Stimulated activated CD4-positive, alpha-beta T cell treated with anti-CD3 and anti-CD28 coated beads, Interleukin-15, amount 100 ng/mL, for 24 hours (primary cell): ENCODE results near the gene GRAP2.

ENCODE experiments used
- DNase-seq: peaks from one replicate; pipeline ENCODE4 v3.0.0-alpha.2; 2020

GRAP2 gene

DNA sequence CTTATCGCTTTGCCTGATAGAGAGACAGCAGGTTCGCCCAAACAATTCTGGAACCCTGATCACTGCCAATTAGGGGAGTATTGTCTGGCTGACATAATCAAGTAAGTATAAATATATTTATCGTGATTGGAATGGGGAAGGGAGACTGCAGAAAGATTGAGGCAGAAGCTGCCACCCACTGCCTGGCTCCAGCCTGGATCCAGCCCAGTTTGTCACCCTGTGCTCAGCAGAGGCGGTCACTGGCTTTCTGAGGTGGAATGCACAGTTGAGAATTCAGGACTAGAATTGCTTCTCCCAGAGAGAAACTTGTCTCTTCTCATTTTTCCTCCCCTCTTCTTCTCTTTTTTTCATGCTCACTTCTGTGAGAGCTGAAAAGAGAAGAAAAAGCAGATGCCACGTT is 25.9 kb downstream of the GRAP2 start:
- no peak for DNase-seq

DNA sequence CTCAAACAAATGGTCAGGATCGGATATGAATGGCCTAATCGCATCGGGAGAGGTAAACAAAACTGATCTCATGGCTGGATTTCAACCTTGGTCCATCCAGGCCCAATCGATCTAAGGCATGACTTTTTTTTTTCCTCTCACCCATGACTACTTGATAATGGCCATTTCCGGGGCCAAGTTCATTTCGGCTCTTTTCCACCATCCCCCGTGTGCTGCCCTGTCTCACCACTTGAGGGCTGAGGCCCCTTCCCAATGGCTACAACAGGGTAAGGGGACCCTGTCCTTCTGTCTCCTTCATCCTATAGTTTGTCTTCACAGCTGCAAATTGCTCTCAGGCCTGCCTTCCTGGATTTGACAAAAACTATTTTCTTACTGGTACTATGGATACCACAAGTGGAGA is 26.7 kb downstream of the GRAP2 start:
- DNase-seq, result peak; percentile 64

DNA sequence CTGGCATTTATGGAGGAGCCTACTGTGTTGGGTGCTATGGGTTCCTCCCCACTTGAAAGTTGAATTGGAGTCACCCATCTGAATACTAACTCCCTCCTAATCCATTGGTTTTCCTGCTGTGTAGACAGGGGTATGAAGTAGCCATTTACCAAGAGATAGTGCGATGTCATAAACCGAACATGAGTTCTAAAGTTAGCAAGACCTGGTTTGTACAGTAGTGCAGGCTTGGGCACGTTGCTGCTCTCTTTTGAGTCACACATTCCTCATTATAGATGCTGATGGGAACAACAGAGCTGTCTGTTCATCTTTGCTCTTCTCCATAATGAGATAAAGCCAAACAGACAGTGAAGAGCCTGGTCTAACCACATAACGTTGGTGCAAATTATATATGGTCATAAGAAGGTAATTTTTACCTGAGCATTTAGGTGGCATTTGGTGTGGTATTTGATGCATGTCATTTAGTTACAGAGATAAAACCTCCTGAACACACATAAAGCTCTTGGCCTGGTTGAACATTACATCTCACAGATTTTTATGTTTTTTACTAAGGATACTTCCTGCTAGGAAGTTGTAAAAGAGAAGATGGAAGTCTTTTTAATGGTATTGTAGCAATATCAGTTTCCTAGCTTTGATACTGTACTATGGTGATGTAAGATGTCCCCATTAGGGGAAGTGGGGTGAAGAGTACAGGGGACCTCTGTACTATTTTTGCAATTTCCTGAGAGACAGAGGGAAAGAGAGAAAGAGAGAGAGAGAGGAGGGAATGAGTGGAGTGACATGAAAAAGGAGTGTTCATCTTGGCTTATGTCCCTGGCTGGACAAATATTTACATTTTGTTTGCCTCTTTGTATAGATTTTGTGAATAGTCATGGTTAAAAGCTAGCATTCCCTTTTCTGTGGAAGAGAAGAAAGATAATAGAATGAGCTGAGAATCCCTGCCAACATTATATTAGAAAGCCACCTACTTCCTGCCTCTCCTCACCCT is 27.9 kb downstream of the GRAP2 start:
- no peak for DNase-seq

DNA sequence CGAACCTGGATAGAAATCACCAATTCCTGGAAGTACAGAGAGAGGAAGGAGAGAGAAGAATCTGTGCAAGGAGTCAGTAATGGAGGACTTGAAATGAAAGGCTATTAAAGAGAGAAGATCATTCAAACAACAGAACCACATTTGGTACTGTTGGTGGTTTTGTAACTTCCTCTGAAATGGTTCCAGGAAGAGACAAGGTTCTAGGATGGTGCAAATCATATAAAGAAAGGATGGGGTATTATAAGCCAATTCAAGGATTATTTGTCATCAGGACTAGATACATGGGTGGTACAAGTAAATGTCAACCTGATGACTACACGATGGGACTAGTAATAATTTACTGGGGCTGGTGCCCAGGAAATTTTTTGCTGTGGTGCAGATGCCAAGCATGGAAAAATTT is 30.4 kb downstream of the GRAP2 start:
- no peak for DNase-seq

DNA sequence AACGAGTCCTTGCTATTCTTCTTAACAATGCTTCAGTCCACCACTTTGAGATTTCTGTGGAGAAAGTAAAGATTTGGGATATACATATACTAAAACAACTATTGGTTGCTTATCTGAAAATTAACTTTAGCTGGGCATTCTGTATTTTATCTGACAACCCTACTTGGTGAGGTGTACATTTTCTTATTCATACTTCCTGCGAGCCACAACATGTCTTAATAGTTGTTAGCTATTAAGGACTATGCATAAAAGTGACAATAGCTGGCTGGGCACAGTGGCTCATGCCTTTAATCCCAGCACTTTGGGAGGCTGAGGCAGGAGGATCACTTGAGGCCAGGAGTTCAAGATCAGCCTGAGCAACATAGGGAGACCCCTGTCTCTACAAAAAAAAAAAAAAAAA is 31.3 kb downstream of the GRAP2 start:
- no peak for DNase-seq

DNA sequence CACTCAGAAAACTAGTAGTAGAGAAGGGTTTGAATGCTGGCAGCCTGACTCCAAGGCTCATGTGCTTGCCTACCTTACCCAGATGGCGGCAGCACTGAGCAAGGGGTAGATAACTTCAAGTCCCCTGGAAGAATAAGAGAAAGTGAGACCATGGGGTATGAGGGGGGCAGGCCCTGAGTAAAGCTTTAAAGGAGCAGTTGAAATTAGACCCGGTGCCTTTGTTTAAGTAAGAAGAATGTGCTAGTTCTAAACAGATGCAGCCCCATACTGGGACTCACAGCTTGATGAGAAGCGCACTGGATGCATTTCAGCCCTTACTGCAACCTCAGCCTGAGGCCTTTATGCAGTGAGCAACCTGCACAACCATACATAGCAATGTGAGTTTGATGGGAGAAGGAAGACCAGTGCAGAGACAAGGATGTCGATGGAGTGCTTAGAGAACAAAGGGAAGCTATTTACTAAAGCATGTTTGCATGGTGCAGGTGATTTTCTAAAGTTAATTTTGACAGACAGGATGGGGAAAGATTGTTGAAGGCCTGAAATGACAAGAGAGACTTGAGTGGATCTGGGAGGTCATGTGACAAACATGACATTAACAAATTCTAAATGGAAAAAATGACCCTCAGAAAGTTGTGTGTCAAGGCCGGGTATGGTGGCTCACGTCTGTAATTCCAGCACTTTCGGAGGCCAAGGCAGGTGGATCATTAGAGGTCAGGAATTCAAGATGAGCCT is 32.2 kb downstream of the GRAP2 start:
- peak; percentile 76 for DNase-seq

DNA sequence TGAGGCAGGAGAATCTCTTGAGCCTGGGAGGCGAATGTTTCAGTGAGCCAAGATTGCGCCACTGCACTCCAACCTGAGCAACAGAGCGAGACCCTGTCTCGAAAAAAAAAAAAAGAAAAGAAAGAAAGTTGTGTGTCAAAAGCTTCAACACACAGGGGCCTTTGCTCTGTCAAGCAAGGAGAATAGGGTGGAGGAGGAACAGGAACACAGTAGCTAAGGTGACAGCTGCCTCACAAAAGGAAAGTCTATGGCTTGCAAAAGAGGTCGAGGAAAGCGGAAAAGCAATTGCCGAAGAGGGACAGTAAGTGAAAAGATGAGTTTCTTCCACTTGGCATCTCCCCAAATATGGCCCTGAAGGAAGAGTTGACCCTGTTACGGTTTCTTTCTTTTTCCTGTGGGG is 32.9 kb downstream of the GRAP2 start:
- no peak for DNase-seq

DNA sequence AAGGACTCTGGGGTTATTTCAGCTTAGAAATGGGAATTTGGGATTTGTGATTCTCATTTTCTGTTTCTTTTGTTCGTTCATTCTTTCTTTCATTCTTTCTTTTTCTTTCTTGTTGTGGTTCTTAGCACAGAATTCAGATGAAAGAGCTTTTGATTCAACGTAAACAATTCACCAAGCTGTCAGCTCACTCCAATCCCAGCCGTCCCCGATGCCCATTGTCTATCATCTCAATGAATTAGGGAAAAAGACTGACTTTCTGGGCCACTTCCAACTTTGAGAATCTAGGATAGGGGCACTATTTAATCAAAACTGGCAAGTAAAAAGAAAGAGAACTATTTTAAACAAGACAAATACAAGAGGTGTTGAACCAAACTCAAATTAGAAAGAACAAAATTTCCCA is 34.2 kb downstream of the GRAP2 start:
- DNase-seq, result no peak

DNA sequence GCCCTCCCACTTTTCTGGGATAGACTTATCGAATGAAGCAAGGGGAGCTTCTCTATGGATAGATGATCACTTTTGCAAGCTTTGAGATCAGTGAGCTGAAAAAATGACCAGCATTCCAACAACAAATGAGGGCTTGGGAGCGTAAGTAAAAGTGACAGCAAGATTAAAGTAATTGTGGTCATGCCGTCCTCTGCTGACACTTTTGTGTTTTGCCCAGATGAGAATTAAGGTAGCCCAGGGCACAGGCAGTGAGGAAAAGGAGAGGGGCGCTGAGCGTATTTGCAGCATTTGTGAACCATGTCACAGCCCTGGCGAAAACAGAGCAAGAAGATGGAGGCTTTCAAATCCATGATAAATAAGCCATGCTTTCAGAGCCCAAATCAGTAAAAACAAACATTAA is 34.7 kb downstream of the GRAP2 start:
- DNase-seq, result no peak

DNA sequence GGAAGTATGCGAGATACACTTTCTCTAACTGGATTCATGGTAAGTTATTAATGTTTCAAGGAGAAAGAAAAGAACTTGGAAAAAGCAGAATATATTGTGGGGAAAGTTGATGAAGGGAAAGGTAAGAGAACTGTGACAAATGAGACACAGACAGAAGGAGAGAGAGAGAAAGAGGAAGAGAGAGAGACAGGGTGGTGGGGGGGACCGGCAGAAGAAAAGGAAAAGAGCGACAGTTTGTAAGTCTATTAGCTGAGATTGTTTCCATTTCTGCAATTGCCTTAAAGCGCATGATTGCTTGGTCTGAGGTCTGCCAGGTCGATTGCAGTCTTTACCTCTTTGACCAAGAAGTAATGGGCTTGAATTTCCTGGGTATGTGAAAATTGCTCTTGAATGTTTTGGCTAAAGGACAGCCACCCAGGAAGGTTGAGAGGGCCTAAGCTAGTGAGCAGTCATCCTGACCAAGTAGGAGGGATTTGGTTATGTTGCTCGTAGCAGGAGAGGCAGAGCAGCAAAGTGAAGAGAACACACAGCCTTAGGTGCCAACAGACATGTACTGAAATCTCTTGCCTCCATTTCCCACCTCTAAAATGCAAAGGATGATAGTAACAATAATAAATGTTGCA is 35.8 kb downstream of the GRAP2 start:
- no peak for DNase-seq

DNA sequence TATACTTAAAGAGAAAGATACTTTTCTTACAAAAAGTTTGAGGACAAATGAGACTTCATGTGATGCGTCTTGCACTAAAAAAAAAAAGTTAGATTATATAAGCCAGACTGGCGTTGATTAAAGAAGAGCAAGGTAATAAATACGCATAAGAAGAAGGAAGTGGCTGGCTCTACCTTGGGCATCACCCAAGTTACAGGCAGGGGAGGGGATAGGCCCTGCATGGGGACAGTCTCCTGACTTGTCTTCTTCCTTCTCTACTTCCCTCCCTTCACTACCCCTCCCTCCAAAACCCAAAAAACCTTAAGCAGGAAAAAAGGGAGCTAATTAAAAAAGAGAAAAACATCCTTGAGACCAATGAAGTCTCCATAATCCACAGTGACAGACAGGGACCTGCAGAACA is 37.0 kb downstream of the GRAP2 start:
- no peak for DNase-seq

DNA sequence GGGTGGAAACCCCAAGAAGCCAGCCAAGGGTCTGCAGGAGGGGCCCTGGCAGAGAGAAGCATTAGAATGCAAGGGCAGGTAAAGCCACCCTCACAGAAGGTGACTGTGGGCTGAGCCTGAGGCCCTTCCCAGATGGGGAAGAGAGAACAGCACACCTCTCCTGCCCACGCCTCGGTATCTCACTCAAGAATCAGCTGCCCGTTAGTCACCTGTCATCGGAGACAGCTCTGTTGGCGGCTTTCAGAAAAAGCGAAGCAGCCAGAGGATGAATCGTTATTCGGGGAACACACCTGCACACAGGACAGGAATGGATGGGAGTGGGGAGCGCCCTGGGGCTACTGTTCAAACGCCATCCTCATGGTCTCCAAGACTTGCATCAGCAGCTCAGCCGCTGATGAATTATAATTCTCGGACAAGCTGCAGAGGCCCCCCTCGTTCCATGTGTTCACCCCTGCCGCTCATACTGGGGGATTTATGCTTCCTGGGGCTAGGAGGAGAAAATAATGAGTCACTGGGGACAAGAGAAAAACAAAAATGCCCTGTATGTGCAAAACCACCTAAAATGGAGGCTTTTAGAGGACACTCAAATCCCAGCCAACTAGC is 37.7 kb downstream of the GRAP2 start:
- peak; percentile 76 for DNase-seq

DNA sequence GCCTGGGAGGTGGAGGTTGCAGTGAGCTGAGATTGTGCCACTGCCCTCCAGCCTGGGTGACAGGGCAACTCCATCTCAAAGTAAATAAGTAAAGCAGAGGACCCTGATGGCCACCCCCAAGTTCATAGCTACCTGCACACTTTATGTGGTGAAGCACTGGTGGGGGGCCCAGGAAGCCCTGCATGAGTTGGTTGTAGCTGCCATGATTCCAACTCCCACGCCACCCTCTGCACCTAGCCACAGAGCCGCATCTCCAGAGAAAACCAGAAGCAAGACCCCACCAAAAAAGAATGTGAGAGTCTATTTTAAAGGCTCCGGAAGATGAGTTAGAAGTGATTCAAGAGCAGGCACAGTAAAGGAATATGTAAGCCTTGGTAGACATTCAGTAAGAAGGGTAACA is 38.9 kb downstream of the GRAP2 start:
- no peak for DNase-seq

DNA sequence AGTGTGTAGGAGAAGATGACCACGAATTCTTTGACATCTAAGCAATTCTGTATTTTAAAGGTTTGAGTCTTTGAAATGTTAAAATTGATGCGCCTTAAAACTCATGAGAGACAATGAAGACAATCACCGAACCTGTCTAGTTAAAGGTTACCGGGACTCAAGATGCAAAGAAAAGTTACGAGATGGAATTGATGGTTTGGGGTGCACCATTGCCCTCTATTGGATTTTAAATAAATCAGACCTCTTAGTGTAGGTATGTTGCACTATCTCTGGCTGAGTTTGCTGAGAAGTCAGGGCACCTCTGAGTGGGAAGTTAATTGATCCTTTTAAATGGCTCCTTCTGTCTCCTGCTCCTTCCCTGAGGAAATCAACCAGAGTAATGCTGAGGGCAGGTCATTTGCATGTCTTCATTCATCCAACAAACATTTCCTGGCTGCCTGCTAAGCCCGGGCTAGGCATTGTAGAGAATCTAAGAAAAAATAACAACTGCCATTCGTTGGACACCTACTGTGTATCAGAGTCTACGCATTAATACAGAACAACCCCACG is 39.9 kb downstream of the GRAP2 start:
- DNase-seq, result no peak

DNA sequence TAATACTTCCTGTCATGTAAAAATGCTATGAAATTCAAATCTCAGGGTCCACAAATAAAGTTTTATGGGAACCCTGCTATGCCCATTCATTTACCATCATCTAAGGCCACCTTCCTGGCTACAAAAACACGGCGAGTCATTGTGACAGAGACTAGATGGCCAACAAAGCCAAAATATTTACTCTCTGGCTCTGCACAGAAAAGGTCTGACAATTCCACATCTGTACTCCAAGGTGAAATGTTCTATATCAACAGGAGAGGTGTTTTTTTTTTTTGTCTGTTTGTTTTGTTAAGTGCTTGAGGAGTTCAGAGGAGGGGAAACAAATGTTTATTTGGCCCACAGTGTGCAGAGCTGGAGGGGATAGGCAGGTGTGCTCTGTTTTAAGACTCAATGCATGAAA is 40.7 kb downstream of the GRAP2 start:
- no peak for DNase-seq

DNA sequence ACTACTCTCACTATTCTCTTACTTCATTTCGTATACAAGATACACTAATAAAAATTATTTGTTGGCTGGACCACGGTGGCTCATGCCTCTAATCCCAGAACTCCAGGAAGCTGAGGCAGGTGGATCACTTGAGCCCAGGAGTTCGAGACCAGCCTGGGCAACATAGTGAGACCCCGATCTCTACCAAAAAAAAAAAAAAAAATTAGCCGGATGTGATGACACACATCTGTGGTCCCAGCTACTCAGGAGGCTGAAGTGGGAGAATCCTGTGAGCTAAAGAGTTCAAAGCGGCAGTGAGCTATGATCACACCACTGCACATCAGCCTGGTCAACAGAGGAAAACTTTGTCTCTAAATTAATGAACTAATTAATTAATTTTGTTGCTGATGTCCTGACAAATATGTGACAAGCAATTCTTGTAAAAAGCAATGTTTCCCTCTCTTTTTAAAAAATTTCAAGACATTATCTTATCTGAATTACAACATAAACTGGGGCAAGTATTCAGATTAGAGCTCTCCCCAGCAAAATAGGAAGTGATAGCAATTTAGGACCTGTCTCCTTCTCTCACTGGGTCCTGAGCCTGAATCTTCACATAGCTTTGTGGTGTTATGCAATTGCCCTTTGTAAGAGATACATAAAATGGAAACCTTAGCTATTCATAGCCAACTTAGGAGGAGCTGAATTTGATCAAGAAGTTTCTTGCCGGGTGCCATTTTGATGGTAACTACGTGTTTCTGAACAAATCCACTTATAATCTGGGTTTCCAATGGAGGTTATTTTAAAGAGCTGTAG is 41.8 kb downstream of the GRAP2 start:
- DNase-seq, result no peak

DNA sequence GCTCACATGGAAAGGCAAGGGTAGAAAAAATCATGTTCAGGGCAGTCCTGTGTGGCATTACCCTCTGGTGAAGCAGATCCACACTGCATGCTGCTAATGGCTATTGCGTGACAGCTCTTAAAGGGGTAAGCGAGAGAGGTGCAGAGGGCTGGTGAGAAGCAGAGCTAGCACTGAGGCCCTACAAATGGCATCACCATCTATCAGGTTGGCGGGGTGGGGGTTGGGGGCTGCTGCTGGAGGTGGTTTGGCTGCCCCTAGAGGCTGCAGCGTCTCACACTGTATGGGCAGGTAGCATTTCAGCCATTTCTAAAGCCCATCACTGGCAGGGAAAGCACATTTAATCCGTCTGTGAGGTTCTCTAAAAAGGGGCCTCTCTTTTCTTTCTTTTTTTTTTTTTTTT is 42.5 kb downstream of the GRAP2 start:
- DNase-seq, result peak; percentile 67

DNA sequence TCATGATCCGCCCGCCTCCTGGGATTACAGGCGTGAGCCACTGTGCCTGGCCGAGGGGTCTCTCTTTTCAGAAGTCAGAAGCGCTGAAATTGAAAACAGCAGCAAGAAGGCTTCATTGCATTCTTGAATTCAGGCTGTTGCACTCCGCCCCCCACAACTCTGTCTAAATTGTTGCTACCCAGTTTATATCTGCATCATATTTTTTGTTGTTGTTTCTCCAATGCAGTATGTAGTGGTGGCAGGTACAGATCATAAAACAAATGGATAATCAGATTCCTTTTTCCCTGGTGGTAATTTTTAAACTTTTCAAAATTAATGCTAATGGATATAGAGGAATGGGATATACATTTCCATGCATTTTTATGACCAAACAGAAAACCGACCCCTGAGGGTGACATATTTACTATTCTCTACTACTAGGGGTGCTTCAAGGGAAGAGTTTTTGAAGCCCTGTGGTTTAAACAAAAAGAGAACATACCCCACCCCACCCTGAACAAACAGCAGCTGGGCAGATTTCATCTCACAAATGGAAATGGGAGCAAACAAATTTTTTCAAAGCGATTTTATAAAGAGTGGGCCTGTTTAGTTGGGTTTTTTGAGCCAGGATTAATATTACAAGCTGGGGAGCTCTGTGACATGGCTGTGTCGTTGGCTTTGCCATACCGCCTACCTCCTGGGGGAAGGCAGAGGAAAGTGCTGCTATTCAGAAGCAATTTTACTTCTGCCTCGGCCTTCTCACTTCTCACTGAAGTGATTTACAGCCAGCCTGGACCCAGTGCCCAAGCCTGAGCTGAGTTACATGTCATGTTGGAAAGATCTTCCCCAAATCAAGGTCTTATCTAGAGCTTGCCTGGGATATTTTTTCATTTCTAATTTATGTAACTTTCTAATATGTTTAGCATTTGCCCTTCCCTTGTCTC is 43.3 kb downstream of the GRAP2 start:
- DNase-seq, result no peak

DNA sequence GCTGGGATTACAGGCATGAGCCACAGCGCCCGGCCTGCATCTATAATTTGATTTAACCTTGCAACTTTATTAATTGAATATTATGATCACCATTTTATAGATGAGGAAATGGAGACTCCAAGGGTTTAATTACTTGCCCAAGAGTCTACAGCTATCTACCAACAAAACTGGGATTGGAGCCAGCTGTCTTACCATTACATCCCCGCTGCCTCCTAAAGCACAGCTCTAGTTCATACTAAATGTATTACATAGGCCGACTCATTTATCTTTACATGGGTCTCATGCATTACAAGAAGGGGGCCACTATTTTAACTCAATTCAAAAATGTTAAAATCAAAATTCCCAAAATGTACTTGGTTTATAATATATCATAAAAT is 45.2 kb downstream of the GRAP2 start:
- no peak for DNase-seq

DNA sequence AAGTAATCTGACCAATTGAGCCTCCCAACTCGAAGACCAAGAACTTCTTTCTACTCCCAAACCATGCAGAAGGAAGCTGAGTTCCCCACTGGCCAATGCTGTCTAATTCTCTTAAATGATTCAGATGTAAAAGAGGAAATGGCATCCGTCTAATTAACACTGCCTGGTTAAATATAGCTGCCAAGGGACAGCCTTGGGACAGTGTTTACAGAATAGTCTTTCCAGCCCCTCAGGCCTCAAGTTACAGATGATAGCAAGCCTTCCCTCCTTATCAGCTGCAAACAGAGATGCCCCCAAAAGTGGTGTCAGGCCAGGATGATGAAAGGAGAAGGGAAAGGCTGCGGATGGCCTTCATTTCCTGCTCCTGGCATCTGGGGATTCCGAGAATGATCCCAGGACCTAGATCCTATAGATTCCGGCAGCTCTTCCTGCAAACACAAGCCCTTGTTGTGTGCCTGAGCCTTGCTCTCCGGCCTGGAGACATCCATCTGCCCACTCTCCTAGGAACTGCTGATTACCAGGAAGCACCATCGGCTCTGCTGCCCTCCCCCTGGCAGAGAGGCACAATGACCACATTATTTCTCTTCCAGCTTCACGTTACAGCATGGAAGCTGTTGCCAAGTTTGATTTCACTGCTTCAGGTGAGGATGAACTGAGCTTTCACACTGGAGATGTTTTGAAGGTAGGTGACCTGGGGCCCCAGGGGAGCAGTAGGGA is 45.8 kb downstream of the GRAP2 start:
- no peak for DNase-seq
